ENCODE data around the gene RO60. TPM values are rescaled to one million over a fixed set of nuclear protein-coding genes. Genes with fewer than 3 reads are reported as not detected.

The RO60 gene
- total RNA-seq, 2 donors from 2014 or later = 79.4 to 92.0 TPM

- Mint-ChIP-seq H3K27me3 (ENCODE audit: insufficient read depth) (no peaks in the 10 kb centered on the region), H3K27ac (no peak overlapping the region), H3K9me3 (no peaks in the 10 kb centered on the region), H3K4me3 (no peak overlapping the region), H3K4me1 (peaks cover 2% of the 10 kb centered on the region), H3K36me3 (ENCODE audit: low read depth) (no peaks in the 10 kb centered on the region)
- H3K27me3 ChIP-seq (ENCODE audit: control insufficient read depth, insufficient read depth, low read length, poor library complexity, severe bottlenecking) = no peaks in the 10 kb centered on the region
- H3K9me3 ChIP-seq (ENCODE audit: control insufficient read depth, low read length) = no peaks in the 10 kb centered on the region
- no peaks in the 10 kb centered on the region for H3K4me1 ChIP-seq (ENCODE audit: control insufficient read depth, insufficient read depth, low read length)
- WGBS, 2 experiments (ENCODE audit: insufficient coverage in 1 of 2, insufficient read length in 1 of 2) = 96% methylated on average over 6 of the region's 7 CpGs; no CpG with 5 or more reads in 1 of the 2 experiments
- no peaks in the 10 kb centered on the region for H3K36me3 ChIP-seq (ENCODE audit: control insufficient read depth, insufficient read depth, low read length)
- H3K9ac ChIP-seq (ENCODE audit: extremely low read depth, low read length, poor library complexity, severe bottlenecking) = no peak overlapping the region
- TF ChIP-seq CTCF (conservative IDR thresholded peaks at IDR 0.05) = no peak
- no peak overlapping the region for H3K4me3 ChIP-seq (ENCODE audit: low read length)
- no peak for DNase-seq
- no peak overlapping the region for H3K27ac ChIP-seq (ENCODE audit: low read depth, low read length)
These were observed 45.7 kb upstream of the RO60 start for GRCh38 chr1:193013707-193014106.

- Histone ChIP-seq H3K4me3 (ENCODE audit: low read length) (no peak overlapping the region), H3K27ac (ENCODE audit: low read depth, low read length) (no peak overlapping the region), H3K36me3 (ENCODE audit: control insufficient read depth, insufficient read depth, low read length) (no peaks in the 10 kb centered on the region), H3K27me3 (ENCODE audit: control insufficient read depth, insufficient read depth, low read length, poor library complexity, severe bottlenecking) (no peaks in the 10 kb centered on the region), H3K9me3 (ENCODE audit: control insufficient read depth, low read length) (no peaks in the 10 kb centered on the region), H3K9ac (ENCODE audit: extremely low read depth, low read length, poor library complexity, severe bottlenecking) (no peak overlapping the region), H3K4me1 (ENCODE audit: control insufficient read depth, insufficient read depth, low read length) (no peaks in the 10 kb centered on the region)
- no peak overlapping the region for H3K4me3 Mint-ChIP-seq
- no peaks in the 10 kb centered on the region for H3K27me3 Mint-ChIP-seq (ENCODE audit: insufficient read depth)
- H3K36me3 Mint-ChIP-seq (ENCODE audit: low read depth) = no peaks in the 10 kb centered on the region
- DNase-seq = no peak
- no peak for TF ChIP-seq CTCF (conservative IDR thresholded peaks at IDR 0.05)
- H3K9me3 Mint-ChIP-seq = no peaks in the 10 kb centered on the region
- peaks cover 2% of the 10 kb centered on the region for H3K4me1 Mint-ChIP-seq
- WGBS, 2 experiments (ENCODE audit: insufficient coverage in 1 of 2, insufficient read length in 1 of 2) = 89% methylated on average over 2 of the region's 2 CpGs
- no peak overlapping the region for H3K27ac Mint-ChIP-seq
These were observed 45.0 kb upstream of the RO60 start for GRCh38 chr1:193014400-193014799.

- Histone ChIP-seq H3K4me3 (ENCODE audit: low read length) (no peak overlapping the region), H3K9me3 (ENCODE audit: control insufficient read depth, low read length) (no peaks in the 10 kb centered on the region), H3K36me3 (ENCODE audit: control insufficient read depth, insufficient read depth, low read length) (no peaks in the 10 kb centered on the region), H3K9ac (ENCODE audit: extremely low read depth, low read length, poor library complexity, severe bottlenecking) (no peak overlapping the region), H3K27me3 (ENCODE audit: control insufficient read depth, insufficient read depth, low read length, poor library complexity, severe bottlenecking) (no peaks in the 10 kb centered on the region), H3K4me1 (ENCODE audit: control insufficient read depth, insufficient read depth, low read length) (no peaks in the 10 kb centered on the region), H3K27ac (ENCODE audit: low read depth, low read length) (no peak overlapping the region)
- no peaks in the 10 kb centered on the region for H3K9me3 Mint-ChIP-seq
- no peaks in the 10 kb centered on the region for H3K27me3 Mint-ChIP-seq (ENCODE audit: insufficient read depth)
- no peak overlapping the region for H3K27ac Mint-ChIP-seq
- H3K36me3 Mint-ChIP-seq (ENCODE audit: low read depth) = no peaks in the 10 kb centered on the region
- TF ChIP-seq CTCF (conservative IDR thresholded peaks at IDR 0.05) = no peak
- no peak for DNase-seq
- H3K4me1 Mint-ChIP-seq = peaks cover 2% of the 10 kb centered on the region
- H3K4me3 Mint-ChIP-seq = no peak overlapping the region
These were observed 42.6 kb upstream of the RO60 start for GRCh38 chr1:193016788-193017187.
